SW 1271 (cell line): ENCODE measurements around the gene STAMBP.
A peak's percentile ranks its signal among the peaks of the same experiment; 100 is the strongest.

ENCODE experiments used
- DNase-seq, 2 experiments: peaks; one replicate each; lab custom pipeline; 2025; lab: John Stamatoyannopoulos, UW

The STAMBP gene

DNA sequence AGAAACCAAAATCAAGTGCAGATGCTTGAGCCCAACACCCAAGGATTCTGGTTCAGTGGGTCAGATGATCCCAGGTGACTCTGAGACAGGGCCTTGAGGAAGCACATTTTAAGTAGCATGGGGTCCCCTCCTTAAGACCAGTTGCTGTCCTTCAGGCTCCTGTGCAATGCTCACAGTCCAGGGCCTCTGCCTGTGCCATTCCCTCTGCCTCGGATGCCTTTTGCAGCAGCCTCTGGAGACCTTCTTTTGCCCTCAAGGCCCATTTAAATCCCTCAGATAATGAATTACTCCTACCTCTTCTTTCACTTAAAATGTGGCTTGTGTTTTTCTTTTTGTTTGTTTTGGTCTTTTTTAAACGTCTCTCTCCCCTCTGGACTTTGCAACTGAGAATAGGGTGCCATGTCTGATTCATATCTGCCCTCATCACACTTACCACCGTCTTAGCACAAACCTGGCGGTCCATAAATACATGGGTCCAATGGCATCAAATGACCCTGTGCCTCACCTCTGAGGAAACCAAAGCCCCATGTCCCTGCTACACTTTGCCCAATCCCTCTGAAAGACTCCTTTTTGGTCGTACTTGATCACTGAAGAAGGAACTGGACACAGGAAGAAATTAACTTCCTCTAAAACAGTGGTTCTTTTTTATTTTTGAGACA, 78.2 kb downstream of the STAMBP start:
- DNase-seq = no peak

DNA sequence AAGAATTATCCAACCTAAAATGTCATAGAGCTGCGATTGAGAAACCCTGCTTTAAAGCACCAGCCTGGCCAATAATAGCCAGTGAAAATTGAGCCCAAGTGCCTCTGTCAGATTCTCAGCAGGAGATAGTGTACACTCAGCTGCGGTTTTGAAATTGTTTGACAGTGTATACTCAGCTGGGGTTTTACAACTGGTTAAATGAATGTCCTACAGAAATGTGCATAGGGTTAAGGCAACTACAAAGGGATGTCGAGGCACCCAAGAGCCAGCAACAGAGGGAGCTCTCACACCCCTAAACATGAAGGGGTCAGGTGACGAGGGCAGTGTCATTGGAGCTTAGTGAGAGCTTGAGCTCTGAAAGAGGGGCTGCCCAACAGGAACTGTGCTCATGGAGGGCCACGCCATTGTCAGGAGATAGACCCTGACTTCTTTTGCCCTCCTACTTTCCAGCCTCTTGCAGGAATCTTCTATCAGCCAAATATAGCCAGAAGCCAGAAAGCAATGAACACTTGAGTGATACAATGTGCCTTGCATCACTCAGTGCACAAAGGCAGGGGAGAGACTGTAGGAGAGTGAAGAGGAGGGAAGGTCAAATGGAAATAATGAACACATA, 79.2 kb downstream of the STAMBP start:
- DNase-seq = no peak

DNA sequence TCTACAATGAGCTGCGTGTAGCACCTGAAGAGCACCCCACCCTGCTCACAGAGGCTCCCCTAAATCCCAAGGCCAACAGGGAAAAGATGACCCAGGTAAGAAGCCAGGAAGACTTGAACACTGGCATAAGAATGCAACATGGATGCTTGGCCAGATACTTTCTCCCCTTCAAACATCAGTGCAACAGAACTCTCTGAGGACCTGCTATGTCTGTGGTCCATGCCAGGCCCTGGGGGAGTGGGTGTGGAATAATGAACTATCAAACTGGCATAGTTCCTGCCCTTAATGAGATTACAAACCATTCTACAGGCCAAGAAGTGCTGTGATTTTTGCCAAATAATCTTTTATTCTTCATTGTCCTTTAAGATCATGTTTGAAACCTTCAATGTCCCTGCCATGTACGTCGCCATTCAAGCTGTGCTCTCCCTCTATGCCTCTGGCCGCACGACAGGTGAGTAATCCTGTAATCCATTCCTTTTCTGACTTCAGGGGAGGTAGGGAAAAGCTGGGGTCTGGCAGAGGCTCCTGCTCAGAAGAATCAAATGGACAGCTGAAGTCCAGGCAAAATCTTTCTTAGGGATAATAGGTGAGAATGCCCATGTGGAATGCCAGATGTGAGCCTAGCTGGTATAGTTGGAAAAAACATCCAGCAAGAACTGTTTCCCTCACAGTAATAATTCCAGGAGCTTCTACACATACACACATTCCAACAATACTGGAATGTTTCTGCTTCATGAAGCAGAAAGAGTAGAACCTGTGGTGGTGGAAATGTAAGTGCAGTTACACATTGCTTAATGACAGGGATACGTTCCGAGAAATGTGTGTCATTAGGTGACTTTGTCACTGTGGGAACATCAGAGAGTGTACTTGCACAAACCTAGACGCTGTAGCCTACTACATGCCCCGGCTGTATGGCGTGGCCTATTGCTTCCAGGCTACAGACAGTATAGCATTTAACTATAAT, 80.2 kb downstream of the STAMBP start:
- no peak for DNase-seq

DNA sequence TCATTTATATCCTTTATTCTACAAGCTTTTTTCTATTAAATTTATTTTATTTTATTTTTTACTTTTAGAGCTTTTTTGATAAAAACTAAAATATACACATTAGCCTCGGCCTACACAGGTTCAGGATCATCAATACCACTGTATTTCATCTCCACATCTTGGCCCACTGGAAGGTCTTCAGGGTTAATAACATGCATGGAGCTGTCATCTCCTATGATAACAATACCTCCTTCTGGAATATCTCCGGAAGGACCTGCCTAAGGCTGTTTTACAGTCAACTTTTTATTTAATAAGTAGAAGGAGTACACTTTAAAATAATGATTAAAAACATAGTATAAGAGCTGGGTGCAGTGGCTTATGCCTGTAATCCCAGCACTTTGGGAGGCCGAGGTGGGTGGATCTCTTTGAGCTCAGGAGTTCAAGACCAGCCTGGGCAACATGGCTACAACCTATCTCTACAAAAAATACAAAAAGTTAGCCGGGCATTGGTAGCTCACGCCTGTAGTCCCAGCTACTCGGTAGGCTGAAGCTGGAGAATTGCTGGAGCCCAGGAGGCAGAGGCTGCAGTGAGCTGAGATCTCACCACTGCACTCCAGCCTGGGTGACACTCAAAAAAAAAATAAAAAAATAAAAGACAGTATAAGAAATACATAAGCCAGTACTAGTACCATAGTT, 82.2 kb downstream of the STAMBP start:
- no peak for DNase-seq

DNA sequence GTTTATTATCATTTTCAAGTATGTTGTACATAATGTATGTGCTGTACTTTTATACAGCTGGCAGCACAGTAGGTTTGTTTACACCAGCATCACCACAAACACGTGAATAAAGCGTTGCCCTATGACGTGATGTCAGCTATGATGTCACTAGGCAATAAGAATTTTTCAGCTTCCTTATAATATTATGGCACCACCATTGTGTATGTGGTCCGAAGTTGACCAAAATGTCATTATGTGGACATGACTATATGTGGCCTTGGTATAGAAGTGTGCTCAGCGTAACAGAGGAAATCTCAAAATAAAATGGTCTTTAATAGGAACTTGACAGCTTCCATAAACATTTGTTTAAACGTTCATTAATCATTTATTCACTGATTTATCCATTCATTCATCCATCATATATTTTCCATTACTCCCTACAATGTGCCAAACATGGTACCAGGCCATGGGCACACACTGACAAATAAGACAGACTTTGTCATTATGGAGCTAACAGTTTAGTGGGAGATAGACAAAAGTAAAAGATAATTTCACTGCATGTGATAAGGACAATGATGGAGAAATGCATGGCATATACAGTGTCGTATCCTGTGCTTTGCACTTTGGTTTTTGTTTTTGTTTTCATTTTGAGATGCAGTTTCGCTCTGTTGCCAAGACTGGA, 82.9 kb downstream of the STAMBP start:
- no peak for DNase-seq

DNA sequence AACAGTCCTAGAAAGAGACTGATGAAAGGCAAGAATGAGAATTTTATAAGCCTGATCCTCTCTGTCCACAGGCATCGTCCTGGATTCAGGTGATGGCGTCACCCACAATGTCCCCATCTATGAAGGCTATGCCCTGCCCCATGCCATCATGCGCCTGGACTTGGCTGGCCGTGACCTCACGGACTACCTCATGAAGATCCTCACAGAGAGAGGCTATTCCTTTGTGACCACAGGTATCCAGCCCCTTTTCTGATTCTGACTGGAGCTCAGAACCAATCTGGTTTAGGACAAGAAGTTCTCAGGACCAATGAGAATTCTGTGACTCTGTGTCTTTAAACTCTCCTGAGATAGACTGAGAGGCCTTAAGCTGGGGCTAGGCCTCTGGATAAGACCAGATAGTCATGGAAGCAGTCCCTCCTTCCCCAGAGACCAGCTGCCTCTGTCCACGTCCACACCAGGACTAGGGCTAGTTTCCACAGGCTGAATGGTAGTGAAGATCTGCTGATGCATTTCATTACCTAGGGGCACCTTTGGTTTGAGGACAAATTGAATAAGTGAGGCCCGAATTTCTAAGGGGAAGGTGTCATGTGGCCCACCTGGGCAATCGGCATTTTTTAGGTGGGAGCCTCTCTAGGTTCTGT, 84.8 kb downstream of the STAMBP start:
- no peak for DNase-seq

DNA sequence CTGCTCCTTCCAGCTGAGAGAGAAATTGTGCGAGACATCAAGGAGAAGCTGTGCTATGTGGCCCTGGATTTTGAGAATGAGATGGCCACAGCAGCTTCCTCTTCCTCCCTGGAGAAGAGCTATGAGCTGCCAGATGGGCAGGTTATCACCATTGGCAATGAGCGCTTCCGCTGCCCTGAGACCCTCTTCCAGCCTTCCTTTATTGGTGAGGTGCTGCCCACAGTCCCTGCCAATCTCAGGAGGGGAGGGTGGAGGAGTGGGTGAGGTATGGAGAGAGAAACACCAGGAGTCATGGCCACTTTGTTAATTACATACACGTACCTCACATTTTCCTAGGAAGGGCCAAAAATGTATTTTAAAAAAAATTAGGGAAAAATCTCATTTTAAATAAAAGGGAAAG, 85.9 kb downstream of the STAMBP start:
- DNase-seq = no peak

DNA sequence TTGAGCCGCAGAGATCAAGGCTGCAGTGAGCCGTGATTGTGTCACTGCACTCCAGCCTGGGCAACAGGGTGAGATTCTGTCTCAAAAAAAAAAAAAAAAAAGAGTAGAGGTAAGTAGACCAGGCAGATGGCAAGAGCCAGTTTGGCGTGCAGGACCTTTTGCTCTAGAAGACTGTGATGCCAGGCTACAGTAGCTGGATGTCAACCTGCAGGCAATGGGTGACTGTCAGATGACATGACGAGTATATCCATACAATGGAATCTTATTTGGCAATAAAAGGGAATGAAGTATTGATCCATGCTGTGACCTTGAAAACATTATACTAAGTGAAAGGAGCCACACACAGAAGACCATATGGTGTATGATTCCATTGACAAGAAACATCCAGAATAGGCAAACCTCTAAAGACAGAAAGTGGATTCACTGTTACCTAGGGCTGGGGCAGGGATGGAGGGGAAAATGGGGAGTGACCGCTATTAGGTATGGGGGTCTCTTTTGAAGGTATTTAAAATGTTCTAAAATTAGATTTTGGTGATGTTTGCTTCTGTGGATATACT, 86.8 kb downstream of the STAMBP start:
- DNase-seq = no peak

DNA sequence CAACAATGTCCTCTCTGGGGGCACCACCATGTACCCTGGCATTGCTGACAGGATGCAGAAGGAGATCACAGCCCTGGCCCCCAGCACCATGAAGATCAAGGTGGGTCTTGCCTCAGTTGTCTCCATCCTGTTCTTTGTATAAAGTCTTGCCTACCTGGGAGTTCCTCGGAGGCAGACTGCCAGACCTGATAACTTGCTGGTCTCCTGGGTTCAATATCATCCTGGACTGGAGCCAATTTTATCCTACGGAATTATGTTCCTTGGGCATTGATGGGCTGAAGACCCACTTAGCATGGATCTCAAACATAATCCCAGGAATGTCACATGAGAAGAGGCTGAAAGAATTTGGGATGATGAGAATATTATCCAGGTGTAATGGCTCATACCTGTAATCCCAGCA, 87.9 kb downstream of the STAMBP start:
- no peak for DNase-seq

DNA sequence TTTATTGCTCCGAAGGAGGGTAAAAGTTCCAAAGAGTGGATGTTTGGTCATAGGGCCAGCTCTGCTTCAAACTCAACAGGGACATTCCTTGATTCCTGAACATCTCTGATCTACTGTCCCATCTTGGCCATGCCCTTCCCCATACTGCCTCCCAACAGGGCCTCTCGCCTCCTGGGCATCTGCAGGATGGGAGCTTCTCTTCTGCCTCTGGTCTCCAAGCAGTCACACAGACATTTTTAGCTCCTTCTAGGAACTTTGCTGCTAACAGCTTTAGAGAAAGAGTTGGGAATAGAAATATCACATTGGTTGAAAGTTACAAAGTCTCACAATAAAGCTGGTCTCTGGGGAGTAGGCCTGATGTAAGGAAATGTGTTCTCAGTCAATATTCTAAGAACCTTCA, 88.5 kb downstream of the STAMBP start:
- DNase-seq = no peak

DNA sequence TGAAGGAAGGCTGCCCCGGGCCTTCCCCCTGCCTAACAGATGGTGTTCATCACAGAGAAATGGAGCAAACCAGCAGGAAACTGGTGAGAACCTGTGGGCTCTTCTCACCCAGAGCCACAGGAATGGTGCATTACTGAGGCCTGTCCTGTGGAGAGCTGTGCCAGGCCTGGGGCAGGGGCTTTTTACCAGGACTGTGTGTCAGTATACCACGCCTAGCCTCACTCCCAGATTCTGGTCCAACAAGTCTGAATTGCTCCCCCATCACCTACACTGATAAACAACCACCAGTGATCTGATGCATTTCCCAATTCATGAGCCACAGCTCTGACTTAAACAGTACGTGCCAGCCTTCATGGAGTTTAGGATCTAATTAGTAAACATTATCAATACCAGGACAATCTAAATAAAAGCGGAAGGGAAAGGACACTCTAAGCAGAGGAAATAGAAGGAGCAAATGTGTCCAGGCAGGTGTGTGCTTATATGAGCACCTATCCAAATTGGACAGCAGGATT, 89.0 kb downstream of the STAMBP start:
- DNase-seq = no peak

DNA sequence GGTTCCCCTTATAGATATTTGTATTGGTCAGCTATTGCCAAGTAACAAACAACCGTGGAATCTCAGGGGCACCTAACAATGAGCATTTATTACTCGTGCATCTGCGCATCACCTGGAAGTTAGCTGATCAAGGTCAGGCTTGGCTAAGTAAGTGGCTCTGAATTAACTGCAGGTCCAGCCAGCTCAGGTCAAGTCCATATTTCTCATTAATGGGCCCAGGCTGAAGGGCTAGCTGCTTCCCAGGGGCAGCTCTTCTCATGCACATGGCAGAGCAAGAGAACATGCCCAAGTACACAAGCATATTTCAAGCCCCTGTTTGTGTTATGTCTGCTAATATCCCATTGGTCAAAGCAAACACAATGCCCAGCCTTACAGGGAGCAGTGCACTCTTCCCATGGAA, 90.1 kb downstream of the STAMBP start:
- no peak for DNase-seq

DNA sequence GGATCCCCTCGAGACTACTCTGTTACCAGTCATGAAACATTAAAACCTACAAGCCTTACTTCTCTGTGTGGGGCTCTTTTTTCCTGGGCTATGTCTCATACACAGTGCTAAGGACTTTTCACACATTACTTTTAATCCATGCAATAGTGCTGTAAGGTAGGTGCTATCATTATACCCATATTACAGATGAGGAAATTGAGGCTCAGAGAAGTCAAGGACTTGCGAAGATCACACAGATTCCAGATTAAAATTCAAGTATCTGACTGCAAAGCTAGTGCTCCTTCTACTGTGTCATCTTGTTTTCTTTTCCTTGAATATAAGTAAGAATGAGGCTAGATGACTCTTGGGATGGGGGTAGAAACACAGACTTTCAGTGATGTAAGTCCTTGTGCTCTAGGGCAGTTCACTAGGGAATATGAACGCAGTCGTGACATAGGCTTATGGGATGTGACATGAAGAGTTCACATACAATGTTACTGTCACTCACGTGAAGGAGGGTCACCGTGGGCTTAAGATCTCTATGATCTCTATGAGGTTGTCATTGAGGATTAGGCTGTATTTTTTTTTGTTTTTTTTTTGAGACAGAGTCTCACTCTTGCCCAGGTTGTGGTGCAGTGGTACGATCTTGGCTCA, 91.0 kb downstream of the STAMBP start:
- no peak for DNase-seq

DNA sequence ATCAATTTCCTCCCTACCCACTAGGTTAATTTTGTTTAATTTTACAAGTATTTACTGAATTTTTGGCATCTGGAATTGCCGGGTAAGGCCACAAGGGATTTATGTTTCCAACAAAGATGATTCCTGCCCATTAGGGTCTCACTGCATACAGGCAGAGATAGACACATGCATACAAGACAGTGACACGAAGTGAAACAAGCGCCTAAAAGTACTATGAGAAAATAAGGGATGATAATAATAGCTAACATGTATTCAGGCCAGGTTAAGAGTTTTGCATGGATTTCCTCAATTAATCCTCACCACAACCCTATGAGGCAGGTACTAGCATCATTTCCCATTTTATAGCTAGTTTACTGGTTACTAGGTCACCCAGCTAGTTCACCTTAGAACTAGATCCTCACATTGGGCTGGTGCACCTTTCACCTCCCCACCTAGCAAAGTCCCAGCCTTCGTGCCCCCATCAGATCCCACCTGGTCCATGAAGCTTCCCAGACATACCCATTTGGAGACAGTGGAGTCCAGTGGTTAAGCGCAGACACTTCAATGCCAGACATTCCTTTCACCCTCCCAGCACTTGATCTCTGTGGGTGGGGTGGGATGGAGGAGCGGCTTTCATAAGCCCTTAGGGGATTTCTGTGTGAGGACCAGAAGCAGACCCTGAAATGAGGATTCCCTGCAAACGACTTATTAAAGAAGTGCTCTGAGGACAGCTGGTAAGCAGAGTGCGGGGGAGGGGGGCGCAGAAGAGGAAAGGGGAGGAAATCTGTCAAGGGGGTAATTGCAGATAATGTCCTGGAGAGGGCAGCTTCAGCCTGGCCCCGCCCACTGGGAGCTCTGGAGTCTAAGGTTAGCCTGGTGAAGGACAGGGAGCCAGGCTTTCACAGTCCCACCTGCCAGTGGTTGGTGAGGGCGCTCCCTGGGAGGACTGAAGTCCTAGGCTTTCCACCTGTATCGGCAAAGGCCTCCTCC, 92.1 kb downstream of the STAMBP start:
- peak; percentile 27 to 39 for DNase-seq

DNA sequence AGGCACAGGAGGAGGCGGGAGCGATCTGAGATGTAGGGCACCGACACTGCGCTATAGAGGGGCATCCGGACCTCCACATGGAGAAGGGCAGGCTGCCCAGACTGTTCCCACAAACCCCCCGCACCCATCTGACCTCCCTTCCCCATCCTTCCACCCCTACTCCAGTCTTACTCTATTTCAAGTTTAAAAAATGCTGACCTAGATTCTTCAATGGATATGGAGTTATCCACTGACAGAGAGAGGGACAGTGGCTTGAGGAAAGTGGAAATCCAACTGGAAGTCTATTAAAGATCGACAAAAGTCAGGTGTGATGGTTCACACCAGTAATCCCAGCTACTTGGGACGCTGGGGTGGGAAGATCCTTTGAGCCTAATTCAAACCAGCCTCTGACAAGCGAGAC, 92.8 kb downstream of the STAMBP start:
- no peak for DNase-seq

DNA sequence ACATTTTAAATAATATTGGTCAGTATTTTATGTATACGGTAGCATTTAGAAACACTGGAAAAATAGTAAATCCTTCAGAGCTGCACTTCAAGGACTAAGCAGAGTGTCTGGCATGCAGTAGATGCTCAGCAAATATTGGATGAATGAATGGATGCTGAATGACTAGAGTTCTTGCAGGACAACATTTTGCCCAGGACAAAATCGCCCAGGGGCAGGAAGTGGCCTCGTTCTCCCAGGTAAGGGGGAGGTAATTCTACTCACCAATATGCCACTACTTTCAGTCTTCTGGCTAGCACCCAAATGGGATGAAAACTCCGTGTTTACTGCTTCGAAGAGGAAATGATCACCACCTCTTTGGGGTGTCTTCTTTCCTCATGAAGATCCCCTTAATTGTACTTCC, 93.9 kb downstream of the STAMBP start:
- no peak for DNase-seq
